Panc1 (cell line): ENCODE data around the gene PDCD1. TPM values are rescaled to one million over a fixed set of nuclear protein-coding genes. Genes with fewer than 3 reads are reported as not detected.

Experiments used
- ATAC-seq: fragments of 200-7000 bp; cut with Tn5 transposase; 2 replicates; pipeline ENCODE4 v1.9.1; 2020; ENCODE audit warnings: mild to moderate bottlenecking, moderate library complexity
- BruUV-seq: library from RNA; stranded (reverse); fragments of 400-500 nt; replicated peaks from 2 replicates; lab custom pipeline; 2021; lab: Mats Ljungman, UMichigan
- CTCF ChIA-PET: fragments of 300-600 bp; sonication (Branson Sonifier 250); formaldehyde crosslinking; loops from one replicate; lab custom pipeline; 2022; ENCODE audit warnings: antibody characterized with exemption; lab: Charles Lee
- POLR2A ChIA-PET: fragments of 300-600 bp; sonication (Branson Sonifier 250); formaldehyde crosslinking; loops from one replicate; lab custom pipeline; 2022; ENCODE audit warnings: antibody characterized with exemption; lab: Charles Lee
- DNase-seq: peaks from one replicate; pipeline ENCODE4 v3.0.0-alpha.2; 2010; ENCODE audit warnings: low read depth, low spot score
- H3K27ac ChIP-seq: 2 replicates; pipeline ENCODE4 v1.5.1; 2011; ENCODE audit warnings: mild to moderate bottlenecking, low read length, inconsistent platforms
- H3K27me3 ChIP-seq: fragments of 200-500 bp; sonication (Bioruptor generic); 2 replicates; pipeline ENCODE4 v1.6.0; 2014; ENCODE audit warnings: low read length, inconsistent platforms; ENCODE audit not compliant: control insufficient read depth, insufficient read depth
- H3K36me3 ChIP-seq: fragments of 200-500 bp; sonication (Bioruptor generic); 2 replicates; pipeline ENCODE4 v1.5.1; 2014; ENCODE audit warnings: inconsistent platforms, mild to moderate bottlenecking, low read length, moderate library complexity; ENCODE audit not compliant: control insufficient read depth, insufficient read depth
- H3K4me1 ChIP-seq: 2 replicates; pipeline ENCODE4 v1.5.1; 2011; ENCODE audit warnings: inconsistent platforms, mild to moderate bottlenecking, low read length, moderate library complexity; ENCODE audit not compliant: control insufficient read depth, insufficient read depth
- H3K4me3 ChIP-seq, 2 experiments: 2 replicates each; pipeline ENCODE4 v1.5.1; 2011 to 2012; ENCODE audit warnings: low read depth in 2 of 2, low read length in 2 of 2, mild to moderate bottlenecking in 2 of 2, inconsistent platforms in 1 of 2, moderate library complexity in 1 of 2
- H3K9me3 ChIP-seq: fragments of 200-500 bp; sonication (Bioruptor generic); 2 replicates; pipeline ENCODE4 v1.5.1; 2014; ENCODE audit warnings: low read depth, mild to moderate bottlenecking, inconsistent platforms, low read length, moderate library complexity; ENCODE audit not compliant: control insufficient read depth, insufficient read depth
- POLR2AphosphoS5 ChIP-seq: IDR thresholded peaks from 2 replicates; pipeline ENCODE4 v1.6.1; 2012; ENCODE audit warnings: mild to moderate bottlenecking, low read depth, low read length, moderate library complexity
- REST ChIP-seq, 2 experiments: IDR thresholded peaks; 2 replicates each; pipeline ENCODE4 v1.6.1; 2011 to 2012; ENCODE audit warnings: low read depth in 2 of 2, control low read depth in 1 of 2, low read length in 1 of 2, mild to moderate bottlenecking in 1 of 2, moderate library complexity in 1 of 2; ENCODE audit not compliant: insufficient read depth in 1 of 2
- SIN3A ChIP-seq: IDR thresholded peaks from 2 replicates; pipeline ENCODE4 v1.6.1; 2012; ENCODE audit warnings: low read depth, mild to moderate bottlenecking, low read length, moderate library complexity, borderline replicate concordance; ENCODE audit not compliant: insufficient read depth
- TCF7L2 ChIP-seq: IDR thresholded peaks from 2 replicates; pipeline ENCODE4 v1.6.1; 2011; ENCODE audit warnings: mild to moderate bottlenecking, low read depth, low read length, inconsistent platforms
- in situ Hi-C: cut with HindIII; loops from 2 replicates; pipeline ENCODE4 v1.10.0; 2016; ENCODE audit warnings: low sequenced_read_pairs, low pct_unique_long_range_greater_than_20kb
- intact Hi-C: fragments of 100-400 bp; cut with micrococcal nuclease; formaldehyde crosslinking; loops from one replicate; pipeline ENCODE4 v1.10.0; 2022; ENCODE audit not compliant: unreplicated experiment
- total RNA-seq: library from RNA; stranded (reverse); gene quantifications from one replicate; pipeline ENCODE4 v1.2.1, GENCODE V29; 2021; ENCODE audit not compliant: unreplicated experiment
- TF ChIP-seq, protein P1 (sequence below): fragments of 450-650 bp; IDR thresholded peaks from 2 replicates; pipeline ENCODE4 v1.5.1; 2017; ENCODE audit warnings: mild to moderate bottlenecking

The PDCD1 gene
- total RNA-seq, 1 experiment from 2014 or later, result 0.15 TPM

DNA sequence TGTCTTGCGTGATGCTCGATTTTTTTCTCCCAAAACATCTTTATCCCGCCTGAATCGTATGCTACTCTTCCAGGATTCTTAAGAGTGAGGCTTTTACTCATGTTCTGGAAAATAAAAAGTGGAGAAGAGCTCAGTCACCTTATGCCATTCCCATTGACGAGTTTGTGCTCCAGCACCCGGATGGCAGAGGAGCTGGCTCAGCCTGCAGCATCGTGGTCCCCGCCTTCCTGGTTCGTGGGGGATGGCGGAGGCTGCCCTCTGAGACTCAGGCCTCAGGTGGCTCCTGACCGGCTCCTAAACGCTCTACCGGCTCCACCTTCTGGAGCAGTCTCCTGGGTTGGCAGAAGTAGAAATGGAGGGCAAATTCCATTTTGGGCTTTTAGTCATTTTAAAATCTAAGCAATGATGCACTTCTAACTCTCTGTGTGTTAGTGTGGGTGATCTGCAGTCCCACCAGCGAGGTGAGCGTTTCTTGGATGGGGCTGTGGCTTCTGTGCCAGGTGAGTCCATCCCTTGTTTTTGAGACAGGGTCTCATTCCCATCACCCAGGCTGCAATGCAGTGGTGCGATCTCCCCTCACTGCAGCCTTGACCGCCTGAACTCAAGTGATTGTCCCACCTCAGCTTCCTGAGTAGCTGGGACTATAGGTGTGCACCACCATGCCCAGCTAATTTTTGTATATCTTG is 38.7 kb upstream of the PDCD1 start:
- H3K4me3 ChIP-seq, result no peak overlapping the region
- H3K27me3 ChIP-seq, result no peaks in the 10 kb centered on the region
- H3K9me3 ChIP-seq, result no peaks in the 10 kb centered on the region
- no peak for DNase-seq
- no peaks in the 10 kb centered on the region for H3K36me3 ChIP-seq
- in situ Hi-C loops, result no loop called here
- no TSS peak for BruUV-seq
- intact Hi-C loops, result no loop called here
- ATAC-seq, result no peak
- no peak for TF ChIP-seq SIN3A
- TF ChIP-seq, protein P1, sequence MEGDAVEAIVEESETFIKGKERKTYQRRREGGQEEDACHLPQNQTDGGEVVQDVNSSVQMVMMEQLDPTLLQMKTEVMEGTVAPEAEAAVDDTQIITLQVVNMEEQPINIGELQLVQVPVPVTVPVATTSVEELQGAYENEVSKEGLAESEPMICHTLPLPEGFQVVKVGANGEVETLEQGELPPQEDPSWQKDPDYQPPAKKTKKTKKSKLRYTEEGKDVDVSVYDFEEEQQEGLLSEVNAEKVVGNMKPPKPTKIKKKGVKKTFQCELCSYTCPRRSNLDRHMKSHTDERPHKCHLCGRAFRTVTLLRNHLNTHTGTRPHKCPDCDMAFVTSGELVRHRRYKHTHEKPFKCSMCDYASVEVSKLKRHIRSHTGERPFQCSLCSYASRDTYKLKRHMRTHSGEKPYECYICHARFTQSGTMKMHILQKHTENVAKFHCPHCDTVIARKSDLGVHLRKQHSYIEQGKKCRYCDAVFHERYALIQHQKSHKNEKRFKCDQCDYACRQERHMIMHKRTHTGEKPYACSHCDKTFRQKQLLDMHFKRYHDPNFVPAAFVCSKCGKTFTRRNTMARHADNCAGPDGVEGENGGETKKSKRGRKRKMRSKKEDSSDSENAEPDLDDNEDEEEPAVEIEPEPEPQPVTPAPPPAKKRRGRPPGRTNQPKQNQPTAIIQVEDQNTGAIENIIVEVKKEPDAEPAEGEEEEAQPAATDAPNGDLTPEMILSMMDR, result no peak
- no peak for TF ChIP-seq TCF7L2
- no peak for TF ChIP-seq REST (IDR thresholded peaks at IDR 0.05; ENCODE audit: insufficient read depth in 1 of 2, low read depth in 2 of 2, low read length in 1 of 2)
- no peak for TF ChIP-seq POLR2AphosphoS5
- ChIA-PET CTCF (no interaction called here), POLR2A (no interaction called here)
- H3K27ac ChIP-seq, result no peak overlapping the region
- H3K4me1 ChIP-seq, result peaks cover 28% of the 10 kb centered on the region

DNA sequence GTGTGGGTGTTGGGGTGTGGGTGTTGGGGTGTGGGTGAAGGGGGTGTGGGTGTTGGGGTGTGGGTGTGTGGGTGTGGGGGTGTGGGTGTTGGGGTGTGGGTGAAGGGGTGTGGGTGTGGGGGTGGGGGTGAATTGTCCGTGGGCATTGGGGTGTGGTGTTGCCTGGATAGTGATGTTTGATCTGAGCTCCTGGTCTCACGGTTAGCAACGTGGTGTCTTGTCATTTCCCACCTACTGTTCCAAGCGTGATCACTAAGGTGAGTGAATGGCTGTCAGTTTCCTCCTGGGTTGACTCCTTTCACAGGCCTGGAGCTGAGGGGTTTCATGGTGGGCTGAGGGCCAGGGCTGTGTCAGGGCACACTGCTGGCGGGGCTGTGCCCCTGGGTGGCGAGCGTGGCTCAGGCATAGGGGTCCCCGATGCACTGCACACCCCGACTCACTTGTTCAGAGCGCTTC is 38.1 kb upstream of the PDCD1 start:
- H3K27me3 ChIP-seq, result no peaks in the 10 kb centered on the region
- CTCF ChIA-PET, result no interaction called here
- no peak for ATAC-seq

More for the DNA sequence above, 38.1 kb upstream of the PDCD1 start:
- H3K4me3 ChIP-seq, result no peak overlapping the region
- peaks cover 34% of the 10 kb centered on the region for H3K4me1 ChIP-seq
- DNase-seq, result no peak
- POLR2A ChIA-PET, result no interaction called here
- in situ Hi-C loops (no loop called here), intact Hi-C loops (no loop called here)
- no peaks in the 10 kb centered on the region for H3K36me3 ChIP-seq
- no peaks in the 10 kb centered on the region for H3K9me3 ChIP-seq
- H3K27ac ChIP-seq, result no peak overlapping the region
- TF ChIP-seq SIN3A, result no peak
- no peak for TF ChIP-seq TCF7L2
- TF ChIP-seq REST (IDR thresholded peaks at IDR 0.05; ENCODE audit: insufficient read depth in 1 of 2, low read depth in 2 of 2, low read length in 1 of 2), result no peak
- no peak for TF ChIP-seq POLR2AphosphoS5
- TF ChIP-seq, protein P1, result no peak
- no TSS peak for BruUV-seq
